Stimulated activated CD4-positive, alpha-beta T cell treated with anti-CD3 and anti-CD28 coated beads, Interleukin-2, amount 100 ng/mL, for 4 hours (primary cell): ENCODE data around the gene BPIFB1.

Experiments
- DNase-seq: peaks from one replicate; pipeline ENCODE4 v3.0.0-alpha.2; 2020; ENCODE audit warnings: low read depth

The BPIFB1 gene

GRCh38 chr20:33273117-33273851 lies 9.7 kb upstream of the BPIFB1 start:
- DNase-seq, result no peak

- DNase-seq, result no peak
Measured at GRCh38 chr20:33275215-33275614, 7.8 kb upstream of the BPIFB1 start.

DNA sequence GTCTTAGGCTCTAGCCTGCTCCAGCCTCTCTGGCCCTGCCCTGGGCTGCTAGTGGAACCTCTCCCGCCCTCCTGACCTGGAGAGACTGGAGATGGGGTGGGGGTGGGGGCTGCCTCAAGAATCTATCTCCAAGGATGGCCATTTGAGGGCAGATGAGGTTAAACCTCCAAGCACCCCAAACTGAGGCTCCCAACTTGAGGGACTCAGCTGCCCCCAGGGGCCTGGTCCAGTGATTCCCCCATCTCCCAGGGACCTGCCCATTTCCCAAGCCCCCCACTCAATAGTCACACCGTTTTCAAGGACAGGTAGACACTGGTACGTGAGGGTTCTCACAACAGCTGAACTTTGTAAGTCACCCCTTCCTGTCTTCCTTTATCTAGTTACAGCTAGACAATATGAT lies 7.1 kb upstream of the BPIFB1 start:
- DNase-seq, result no peak

GRCh38 chr20:33276303-33277113 lies 6.5 kb upstream of the BPIFB1 start:
- DNase-seq, result no peak

GRCh38 chr20:33277471-33278441 lies 5.3 kb upstream of the BPIFB1 start:
- DNase-seq, result no peak

DNA sequence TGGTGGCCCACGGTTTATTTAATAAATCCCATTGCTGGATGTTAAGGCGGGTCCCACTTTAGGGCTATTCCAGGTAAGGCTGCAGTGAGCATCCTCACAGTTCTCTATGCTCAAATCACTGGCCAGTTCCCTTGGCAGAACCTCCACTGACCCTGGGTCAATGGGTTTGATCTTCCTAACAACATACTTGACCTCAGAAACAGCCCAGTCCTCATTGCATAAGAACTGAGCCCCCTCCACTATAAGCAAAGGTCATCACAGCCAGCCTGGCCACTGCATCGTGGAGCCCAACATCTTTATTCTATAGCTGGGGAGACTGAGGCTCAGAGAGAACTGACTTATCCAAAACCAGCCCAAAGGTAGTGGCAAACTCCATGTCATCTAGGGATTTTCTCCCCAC lies 4.3 kb upstream of the BPIFB1 start:
- no peak for DNase-seq

DNA sequence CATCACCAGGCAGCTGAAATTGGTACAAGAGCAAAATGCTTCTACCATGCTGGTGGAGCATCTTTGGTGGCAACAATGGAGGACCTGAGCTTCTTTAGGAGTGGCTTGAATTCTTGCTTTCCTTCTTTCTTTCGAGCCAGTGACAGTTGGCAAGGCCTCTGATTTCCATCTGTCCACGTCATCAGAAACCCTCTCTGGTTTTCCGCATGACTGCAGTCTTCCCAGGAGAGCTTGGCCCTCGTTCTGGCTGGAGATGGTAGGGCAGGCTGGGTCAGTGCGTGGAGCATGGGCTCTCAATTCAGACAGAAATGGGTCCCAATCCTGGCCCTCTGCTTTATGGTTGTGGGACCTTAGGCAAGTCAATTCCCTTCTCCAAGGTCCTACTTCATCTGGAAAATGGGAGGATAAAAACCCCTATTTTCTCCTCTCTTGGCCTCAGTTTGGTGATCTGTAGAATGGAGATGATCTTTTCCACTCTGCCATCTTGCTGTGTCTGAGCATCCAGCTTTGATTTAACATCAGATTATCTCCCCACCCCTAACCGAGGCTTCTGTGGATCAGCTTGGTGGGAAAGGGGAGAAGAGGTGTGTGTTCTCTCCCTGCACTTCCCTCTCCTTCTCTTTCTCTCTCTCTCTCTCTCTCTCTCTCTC lies 3.6 kb upstream of the BPIFB1 start:
- DNase-seq, result no peak

GRCh38 chr20:33280000-33280680 lies 2.9 kb upstream of the BPIFB1 start:
- DNase-seq, result no peak

DNA sequence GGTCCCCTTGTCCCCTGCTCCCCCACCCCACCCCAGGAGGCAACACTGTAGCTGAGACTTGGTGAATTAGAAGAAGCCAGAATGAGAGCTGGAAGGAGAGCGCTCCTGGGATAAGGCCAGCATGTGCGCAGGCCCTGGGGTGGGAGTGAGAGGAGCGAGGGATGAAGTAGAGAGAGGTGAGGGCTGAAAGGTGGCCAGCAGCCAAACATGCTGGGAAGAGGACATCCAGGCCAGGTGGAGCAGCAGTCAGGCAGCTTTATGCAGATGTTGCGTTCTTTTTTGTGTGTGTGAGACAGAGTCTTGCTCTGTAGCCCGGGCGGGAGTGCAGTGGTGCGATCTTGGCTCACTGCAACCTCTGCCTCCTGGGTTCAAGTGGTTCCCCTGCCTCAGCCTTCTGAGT lies 2.2 kb upstream of the BPIFB1 start:
- no peak for DNase-seq

DNA sequence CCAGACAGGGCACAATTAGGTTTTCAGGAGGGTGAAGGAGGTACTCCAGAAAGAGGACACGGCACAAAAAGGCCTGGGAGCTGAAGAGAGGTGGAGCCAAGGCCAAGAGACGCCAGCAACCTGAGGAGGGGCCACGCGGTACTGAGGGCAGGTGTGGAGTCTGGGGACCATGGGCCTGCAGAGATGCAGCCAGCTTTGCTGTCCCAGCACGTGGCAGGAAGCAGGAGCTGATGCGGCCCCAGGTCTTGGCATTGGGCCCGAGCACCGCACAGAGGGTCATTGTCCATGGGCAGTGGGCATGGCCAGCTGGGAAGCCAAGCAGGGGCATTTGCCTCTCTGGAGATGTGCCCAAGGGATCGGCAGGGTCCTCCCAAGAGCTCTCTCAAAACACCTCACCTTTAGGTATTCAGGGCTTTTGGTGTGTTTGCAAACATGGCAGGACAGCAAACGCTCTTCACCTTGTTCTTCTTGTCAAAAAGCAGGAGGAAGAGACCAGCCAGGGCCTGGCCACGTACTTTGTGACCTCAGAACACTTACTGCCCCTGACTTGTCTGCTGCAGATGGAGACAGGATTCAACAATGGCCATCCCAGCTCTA lies 1.4 kb upstream of the BPIFB1 start:
- no peak for DNase-seq

DNA sequence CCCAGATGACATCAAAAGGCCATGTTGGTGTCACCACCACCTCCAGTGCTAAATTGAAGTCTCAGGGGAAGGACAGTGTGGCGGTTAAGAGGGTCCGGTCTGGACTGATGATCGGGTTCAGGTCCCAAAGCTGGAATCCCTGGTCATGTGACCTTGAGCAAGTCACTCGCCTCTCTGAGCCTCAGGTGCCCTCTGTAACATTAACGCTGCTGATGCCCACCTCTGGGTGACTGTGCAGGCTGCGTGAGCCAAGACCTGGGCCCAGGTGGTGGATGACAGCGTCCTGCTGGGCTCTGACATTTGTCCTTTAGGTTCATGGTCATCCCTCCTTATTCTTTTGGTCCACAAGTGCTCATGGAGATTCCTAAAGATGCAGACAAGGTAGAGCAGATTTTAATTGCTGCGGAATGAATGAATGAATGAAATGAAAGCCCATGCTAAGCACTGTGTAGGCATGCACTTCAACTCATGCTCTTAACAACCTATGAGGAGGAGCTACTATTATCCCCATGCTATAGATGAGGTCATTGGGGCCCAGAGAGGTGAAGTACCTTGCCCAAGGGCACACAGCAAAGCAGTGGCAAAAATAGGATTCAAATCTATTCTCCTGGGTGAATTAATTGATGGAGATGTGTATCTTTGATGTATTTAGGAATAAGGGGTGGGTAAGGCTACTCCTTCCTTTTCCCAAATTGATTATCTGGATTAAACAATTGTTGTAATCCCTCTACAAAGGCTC lies 649 bp upstream of the BPIFB1 start:
- DNase-seq, result no peak

DNA sequence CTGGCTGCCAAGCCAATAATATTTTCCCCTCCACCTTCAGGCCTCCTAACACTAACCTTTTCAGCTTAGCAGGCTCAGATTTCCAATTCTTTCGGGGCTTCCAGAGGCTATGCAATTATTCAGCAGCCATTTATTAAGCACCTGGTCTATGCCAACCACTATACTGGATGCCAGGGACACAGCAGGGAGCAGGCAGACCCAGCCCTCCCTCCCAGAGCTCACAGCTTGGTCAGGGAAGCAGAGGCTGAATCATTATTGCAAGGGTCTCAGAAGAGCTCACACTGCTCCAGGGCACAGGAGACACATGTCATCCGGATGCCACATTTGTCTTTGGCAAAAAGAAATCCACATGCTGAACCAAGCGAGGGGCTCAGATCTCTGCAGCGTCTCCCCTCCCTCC lies 1.3 kb downstream of the BPIFB1 start:
- DNase-seq, result no peak

DNA sequence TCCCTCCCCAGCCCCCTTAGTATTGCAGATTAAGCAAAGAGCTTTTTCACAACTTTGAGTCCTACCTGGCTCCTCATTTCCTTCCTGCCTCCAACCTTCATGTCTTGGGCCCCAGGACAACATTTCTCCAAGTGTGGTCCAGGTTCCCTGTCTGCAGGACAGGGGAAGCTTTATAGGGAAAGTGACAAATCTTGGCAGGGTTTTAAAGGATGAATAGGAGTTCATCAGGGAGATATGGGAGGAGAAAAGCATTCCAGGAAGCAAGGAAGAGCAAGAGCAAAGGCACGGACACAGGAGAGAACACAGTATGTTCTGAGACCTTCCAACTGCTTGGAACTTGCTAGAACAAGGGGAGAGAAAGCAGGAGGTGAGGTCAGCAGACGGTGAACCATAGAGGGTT lies 1.9 kb downstream of the BPIFB1 start:
- DNase-seq, result no peak

GRCh38 chr20:33285861-33286495 lies 3.0 kb downstream of the BPIFB1 start:
- DNase-seq, result no peak

DNA sequence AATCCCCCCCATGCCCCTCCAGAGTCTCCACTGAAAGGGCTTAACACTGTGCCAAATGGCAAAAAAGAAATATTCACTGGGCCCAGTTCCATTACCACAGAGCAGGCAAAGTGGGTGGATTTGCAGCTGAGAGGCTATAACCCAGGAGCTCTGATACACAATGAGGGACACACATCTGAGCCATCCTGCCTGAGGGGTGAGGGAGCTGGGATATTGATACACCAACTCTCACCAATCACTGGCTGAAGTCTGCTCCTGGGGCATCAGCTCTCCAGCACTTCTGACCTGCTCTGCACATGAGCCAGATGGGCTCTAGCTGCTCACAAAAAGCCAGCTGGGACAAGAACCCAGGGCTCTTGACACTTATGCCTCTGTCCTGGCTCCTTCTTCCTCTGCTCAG lies 4.9 kb downstream of the BPIFB1 start:
- DNase-seq, result no peak

DNA sequence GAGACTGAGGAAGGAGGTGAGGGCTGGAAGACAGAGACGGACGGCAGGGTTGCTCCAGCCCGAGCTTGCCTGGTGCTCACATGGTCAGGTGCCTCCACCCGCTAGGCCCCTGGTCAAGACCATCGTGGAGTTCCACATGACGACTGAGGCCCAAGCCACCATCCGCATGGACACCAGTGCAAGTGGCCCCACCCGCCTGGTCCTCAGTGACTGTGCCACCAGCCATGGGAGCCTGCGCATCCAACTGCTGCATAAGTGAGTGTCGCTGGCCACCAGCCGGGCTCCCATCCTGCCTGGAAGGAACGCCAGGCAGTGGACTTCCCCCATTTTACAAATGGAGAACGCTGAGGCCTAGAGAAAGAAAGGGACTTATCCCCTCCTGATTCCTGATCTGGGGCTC lies 7.8 kb downstream of the BPIFB1 start:
- DNase-seq, result no peak

GRCh38 chr20:33291416-33291815 lies 8.4 kb downstream of the BPIFB1 start:
- no peak for DNase-seq

- peak; percentile 39 for DNase-seq
Measured at GRCh38 chr20:33291830-33292355, 8.9 kb downstream of the BPIFB1 start.

- DNase-seq, result no peak
Measured at GRCh38 chr20:33296206-33296605, 13.2 kb downstream of the BPIFB1 start.
